BJ (cell line): ENCODE data around the gene PDE10A. TPM values are rescaled to one million over a fixed set of nuclear protein-coding genes. Genes with fewer than 3 reads are reported as not detected.

Experiments
- CTCF ChIA-PET: fragments of 350-600 bp; formaldehyde crosslinking; extraction: SDS; loops from one replicate; lab custom pipeline; 2021; ENCODE audit warnings: antibody characterized with exemption, inconsistent platforms; lab: Yijun Ruan, JAX
- POLR2A ChIA-PET: fragments of 300-600 bp; sonication (Branson Sonifier 250); formaldehyde crosslinking; extraction: SDS; loops from one replicate; lab custom pipeline; 2021; ENCODE audit warnings: antibody characterized with exemption; lab: Charles Lee
- DNase-seq: peaks from one replicate; pipeline ENCODE4 v3.0.0-alpha.2; 2011; ENCODE audit warnings: low read depth
- H3K27me3 ChIP-seq: 2 replicates; pipeline ENCODE4 v1.6.0; 2011; ENCODE audit warnings: low read length; ENCODE audit not compliant: control insufficient read depth, insufficient read depth
- H3K36me3 ChIP-seq: 2 replicates; pipeline ENCODE4 v1.5.1; 2011; ENCODE audit warnings: low read length; ENCODE audit not compliant: control insufficient read depth, insufficient read depth
- H3K4me3 ChIP-seq: 2 replicates; pipeline ENCODE4 v1.5.1; 2011; ENCODE audit warnings: low read depth, mild to moderate bottlenecking, control low read depth, low read length
- polyA plus RNA-seq: library from polyadenylated mRNA; depleted of rRNA; stranded (reverse); fragments of >200 nt; gene quantifications from 2 replicates; pipeline ENCODE4 v1.2.3, GENCODE V29; 2011
- TF ChIP-seq, protein P1 (sequence below): IDR thresholded peaks from 2 replicates; pipeline ENCODE4 v1.5.1; 2011; ENCODE audit warnings: low read depth, mild to moderate bottlenecking, control low read depth, inconsistent platforms, low read length, moderate library complexity; ENCODE audit not compliant: insufficient read depth

PDE10A gene
- polyA plus RNA-seq, 1 experiment = 0.36 TPM

DNA sequence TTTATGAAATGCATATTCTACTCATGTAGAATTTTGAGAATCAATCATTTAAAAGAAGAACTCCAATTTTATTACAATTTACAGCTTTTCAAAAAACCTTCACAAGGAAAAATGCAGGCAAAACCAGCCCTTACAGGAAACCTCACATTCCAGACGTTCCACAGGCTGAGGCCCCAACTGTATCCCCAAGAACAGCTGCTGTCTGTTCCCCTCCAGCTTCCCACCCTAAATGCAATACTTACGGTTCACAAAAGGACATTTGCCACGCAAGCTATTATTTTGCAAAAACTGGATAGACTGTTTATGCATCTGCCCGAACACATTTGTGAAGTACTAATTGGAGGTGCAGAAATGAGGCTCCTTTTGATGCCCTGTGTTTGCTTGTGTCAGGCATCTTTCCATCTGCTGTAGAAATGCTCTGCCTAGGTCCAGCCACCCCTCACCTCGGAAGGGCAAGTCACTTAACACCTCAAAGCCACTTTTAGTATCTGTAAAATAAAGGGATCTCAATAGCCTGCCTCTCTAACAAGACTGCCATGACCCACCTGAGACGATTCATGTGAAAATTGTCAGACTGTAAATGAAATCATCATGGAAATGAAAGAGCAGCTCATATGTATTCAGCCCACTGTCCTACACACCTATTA, 26.5 kb downstream of the PDE10A start:
- ChIA-PET CTCF (no interaction called here), POLR2A (no interaction called here)
- no peaks in the 10 kb centered on the region for H3K36me3 ChIP-seq
- DNase-seq = no peak
- no peaks in the 10 kb centered on the region for H3K27me3 ChIP-seq
- H3K4me3 ChIP-seq = no peak overlapping the region
- TF ChIP-seq, protein P1, sequence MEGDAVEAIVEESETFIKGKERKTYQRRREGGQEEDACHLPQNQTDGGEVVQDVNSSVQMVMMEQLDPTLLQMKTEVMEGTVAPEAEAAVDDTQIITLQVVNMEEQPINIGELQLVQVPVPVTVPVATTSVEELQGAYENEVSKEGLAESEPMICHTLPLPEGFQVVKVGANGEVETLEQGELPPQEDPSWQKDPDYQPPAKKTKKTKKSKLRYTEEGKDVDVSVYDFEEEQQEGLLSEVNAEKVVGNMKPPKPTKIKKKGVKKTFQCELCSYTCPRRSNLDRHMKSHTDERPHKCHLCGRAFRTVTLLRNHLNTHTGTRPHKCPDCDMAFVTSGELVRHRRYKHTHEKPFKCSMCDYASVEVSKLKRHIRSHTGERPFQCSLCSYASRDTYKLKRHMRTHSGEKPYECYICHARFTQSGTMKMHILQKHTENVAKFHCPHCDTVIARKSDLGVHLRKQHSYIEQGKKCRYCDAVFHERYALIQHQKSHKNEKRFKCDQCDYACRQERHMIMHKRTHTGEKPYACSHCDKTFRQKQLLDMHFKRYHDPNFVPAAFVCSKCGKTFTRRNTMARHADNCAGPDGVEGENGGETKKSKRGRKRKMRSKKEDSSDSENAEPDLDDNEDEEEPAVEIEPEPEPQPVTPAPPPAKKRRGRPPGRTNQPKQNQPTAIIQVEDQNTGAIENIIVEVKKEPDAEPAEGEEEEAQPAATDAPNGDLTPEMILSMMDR = no peak

DNA sequence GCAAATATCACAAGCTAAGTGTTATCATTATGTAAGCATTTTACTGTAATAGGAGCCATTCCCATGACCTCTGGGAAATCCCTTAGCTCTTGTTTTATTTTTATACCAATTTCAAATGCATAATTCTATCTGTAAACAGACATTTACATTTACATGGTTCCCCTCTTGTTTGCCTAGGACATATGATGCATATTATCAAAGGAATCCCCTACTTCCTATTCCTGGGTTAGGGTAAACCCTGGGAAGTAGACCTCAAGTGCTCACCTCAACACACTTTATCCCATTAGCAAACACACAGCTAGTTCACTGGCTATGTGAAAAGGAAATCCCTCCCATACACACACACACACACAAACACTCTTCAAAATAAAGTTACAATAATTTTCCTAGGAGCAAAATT, 27.1 kb downstream of the PDE10A start:
- no peak for DNase-seq
- Histone ChIP-seq H3K27me3 (no peaks in the 10 kb centered on the region), H3K4me3 (no peak overlapping the region), H3K36me3 (no peaks in the 10 kb centered on the region)
- TF ChIP-seq, protein P1 = no peak
- ChIA-PET CTCF (no interaction called here), POLR2A (no interaction called here)

DNA sequence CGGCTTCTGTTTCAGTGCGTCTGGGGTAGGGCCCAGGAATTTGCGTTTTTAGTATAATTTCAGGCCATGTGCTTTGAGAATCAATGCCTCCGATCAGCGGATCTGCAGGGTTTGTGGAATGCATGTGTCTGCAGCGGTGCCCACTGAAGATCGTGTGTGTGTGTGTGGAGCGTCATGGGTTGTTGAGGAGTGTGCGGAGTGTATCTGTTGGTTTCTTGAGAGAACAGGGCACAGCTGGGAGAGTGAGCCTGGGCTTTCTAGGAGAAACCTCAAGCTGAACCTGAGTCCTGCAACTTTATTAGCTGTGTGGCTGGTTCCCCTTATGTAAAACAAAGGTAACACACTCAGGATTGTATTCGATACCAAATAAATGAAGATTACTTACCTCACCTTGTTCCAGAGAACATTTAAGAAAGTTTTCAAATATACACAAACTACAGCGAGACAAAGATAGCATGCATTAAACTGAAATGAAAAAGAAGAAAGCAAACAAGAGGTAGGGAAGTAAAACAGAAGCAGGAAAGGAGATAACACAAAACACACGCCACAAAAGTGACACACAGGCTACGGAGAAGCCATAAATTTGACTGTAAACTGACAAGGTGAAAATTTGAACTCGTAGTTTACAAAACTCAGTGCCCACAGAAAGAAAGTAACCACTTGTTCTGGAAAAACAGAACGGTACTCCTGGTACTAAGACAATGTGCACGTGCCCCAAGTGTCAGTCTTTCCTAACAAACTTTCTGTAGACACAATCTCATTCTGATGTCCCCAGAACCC, 28.8 kb downstream of the PDE10A start:
- Histone ChIP-seq H3K36me3 (no peaks in the 10 kb centered on the region), H3K4me3 (no peak overlapping the region), H3K27me3 (no peaks in the 10 kb centered on the region)
- POLR2A ChIA-PET = no interaction called here
- CTCF ChIA-PET = no interaction called here
- TF ChIP-seq, protein P1 = no peak
- DNase-seq = no peak

DNA sequence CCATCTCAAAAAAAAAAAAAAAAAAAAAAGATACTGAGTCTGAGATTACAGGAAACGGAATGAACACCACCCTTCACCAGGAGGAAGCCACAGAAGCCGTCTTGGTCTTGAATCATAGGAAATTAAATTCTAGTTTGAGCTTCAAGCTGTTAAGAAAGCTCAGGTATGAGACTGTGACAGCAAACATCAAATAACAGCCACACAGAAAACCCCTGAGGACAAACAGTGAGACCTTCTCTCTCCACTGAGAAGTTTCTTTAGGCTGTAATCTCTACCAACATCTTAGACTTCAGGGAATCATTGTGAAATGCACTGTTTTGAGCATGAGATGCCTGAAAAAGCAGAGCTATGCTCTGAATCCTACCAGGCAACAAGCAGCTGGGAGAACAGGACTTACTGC, 30.8 kb downstream of the PDE10A start:
- H3K27me3 ChIP-seq = no peaks in the 10 kb centered on the region
- no peak overlapping the region for H3K4me3 ChIP-seq
- ChIA-PET CTCF (no interaction called here), POLR2A (no interaction called here)
- H3K36me3 ChIP-seq = no peaks in the 10 kb centered on the region
- TF ChIP-seq, protein P1 = no peak
- DNase-seq = no peak

DNA sequence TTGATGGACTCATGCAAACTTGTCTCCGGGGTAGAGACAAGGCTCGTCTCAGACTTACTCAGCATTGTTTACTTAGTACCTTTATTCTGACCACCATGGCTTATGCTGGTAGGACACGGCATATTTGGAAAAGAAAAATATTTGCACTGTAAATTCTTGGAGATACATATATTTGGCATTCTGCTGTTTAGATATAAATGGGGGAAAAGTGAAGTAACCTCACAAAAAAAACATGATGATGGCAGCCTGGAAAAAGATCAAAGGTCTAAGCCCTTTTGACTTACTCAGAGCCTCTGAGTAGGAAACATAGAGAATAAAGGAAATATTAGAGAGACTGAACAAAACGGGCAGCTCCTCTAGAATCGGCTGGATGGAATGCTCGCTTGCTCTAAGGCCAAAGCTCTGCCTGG, 32.5 kb downstream of the PDE10A start:
- Histone ChIP-seq H3K36me3 (no peaks in the 10 kb centered on the region), H3K27me3 (no peaks in the 10 kb centered on the region), H3K4me3 (no peak overlapping the region)
- CTCF ChIA-PET = no interaction called here
- no peak for DNase-seq
- POLR2A ChIA-PET = no interaction called here
- TF ChIP-seq, protein P1 = no peak
